A673 (cell line): ENCODE measurements around the gene DUSP1. TPM values are rescaled to one million over a fixed set of nuclear protein-coding genes. Genes with fewer than 3 reads are reported as not detected.
"Not testable (repeated sequence)": the region's sequence is repeated elsewhere in the genome, so short reads cannot be mapped to it uniquely, and the experiment has no call there.

ENCODE experiments used
- BruUV-seq: library from RNA; stranded (reverse); fragments of 400-500 nt; replicated peaks from 2 replicates; lab custom pipeline; 2021; lab: Mats Ljungman, UMichigan
- CTCF ChIA-PET: fragments of 300-600 bp; sonication (Branson Sonifier 250); formaldehyde crosslinking; loops from one replicate; lab custom pipeline; 2022; ENCODE audit warnings: antibody characterized with exemption; lab: Charles Lee
- POLR2A ChIA-PET: fragments of 300-600 bp; sonication (Branson Sonifier 250); formaldehyde crosslinking; loops from one replicate; lab custom pipeline; 2022; ENCODE audit warnings: antibody characterized with exemption; ENCODE audit not compliant: low non-redundant PET; lab: Charles Lee
- DNase-seq: peaks from one replicate; pipeline ENCODE4 v3.0.0-alpha.2; 2015; ENCODE audit warnings: low spot score
- H3K27ac ChIP-seq: fragments of 200-600 bp; sonication (generic); 2 replicates; pipeline ENCODE4 v1.5.1; 2016; ENCODE audit warnings: mixed run types, low read depth, mild to moderate bottlenecking, mixed read lengths, antibody characterized with exemption, low read length; ENCODE audit not compliant: poor library complexity, severe bottlenecking
- H3K27me3 ChIP-seq: fragments of 200-600 bp; sonication (generic); replicated peaks from 2 replicates; pipeline ENCODE4 v1.6.1; 2017; ENCODE audit warnings: mixed run types, low read depth, mild to moderate bottlenecking, mixed read lengths, antibody characterized with exemption, low read length; ENCODE audit not compliant: insufficient read depth, poor library complexity
- H3K36me3 ChIP-seq: fragments of 200-600 bp; sonication (generic); 2 replicates; pipeline ENCODE4 v1.6.1; 2016; ENCODE audit warnings: mixed run types, mild to moderate bottlenecking, mixed read lengths, antibody characterized with exemption, low read length; ENCODE audit not compliant: insufficient read depth, poor library complexity, severe bottlenecking
- H3K4me1 ChIP-seq: fragments of 200-600 bp; sonication (generic); 2 replicates; pipeline ENCODE4 v1.6.1; 2017; ENCODE audit warnings: mixed run types, mild to moderate bottlenecking, mixed read lengths, antibody characterized with exemption, low read length; ENCODE audit not compliant: insufficient read depth, poor library complexity, severe bottlenecking
- H3K4me3 ChIP-seq: fragments of 200-600 bp; sonication (generic); 2 replicates; pipeline ENCODE4 v1.5.1; 2016; ENCODE audit warnings: low read depth, mixed run types, mild to moderate bottlenecking, mixed read lengths, low read length; ENCODE audit not compliant: poor library complexity, severe bottlenecking
- H3K9me3 ChIP-seq: fragments of 200-600 bp; sonication (generic); 2 replicates; pipeline ENCODE4 v1.6.1; 2016; ENCODE audit warnings: mixed run types, low read depth, mild to moderate bottlenecking, mixed read lengths, antibody characterized with exemption, low read length; ENCODE audit not compliant: poor library complexity, severe bottlenecking
- CTCF ChIP-seq: fragments of 300-800, 200-600 bp; sonication (generic); conservative IDR thresholded peaks from 2 replicates; pipeline ENCODE4 v1.5.1; 2017; ENCODE audit warnings: low read depth, mild to moderate bottlenecking, antibody characterized with exemption, low read length, moderate library complexity, mixed read lengths
- EZH2 ChIP-seq: fragments of 200-600 bp; sonication (generic); IDR thresholded peaks from 2 replicates; pipeline ENCODE4 v1.6.1; 2017; ENCODE audit warnings: borderline replicate concordance, low read depth, mild to moderate bottlenecking, mixed read lengths, antibody characterized with exemption, low read length; ENCODE audit not compliant: poor library complexity, severe bottlenecking
- intact Hi-C: fragments of 100-400 bp; cut with micrococcal nuclease; formaldehyde crosslinking; loops from one replicate; pipeline ENCODE4 v1.10.0; 2022; ENCODE audit not compliant: unreplicated experiment
- total RNA-seq: library from RNA; stranded (reverse); gene quantifications from 2 replicates; pipeline ENCODE4 v1.2.3, GENCODE V29; 2021

Gene DUSP1
- total RNA-seq, 1 experiment from 2014 or later, result 13.1 TPM

- H3K9me3 ChIP-seq, result no peaks in the 10 kb centered on the region
- TF ChIP-seq EZH2 (no peak), CTCF (no peak)
- no peak for DNase-seq
- no peaks in the 10 kb centered on the region for H3K4me1 ChIP-seq
- POLR2A ChIA-PET, result no interaction called here
- intact Hi-C loops, result no loop called here
- CTCF ChIA-PET, result no interaction called here
- H3K27ac ChIP-seq, result no peak overlapping the region
- H3K36me3 ChIP-seq, result no peaks in the 10 kb centered on the region
- H3K4me3 ChIP-seq, result no peak overlapping the region
- no peaks in the 10 kb centered on the region for H3K27me3 ChIP-seq
- no TSS peak for BruUV-seq
Observed at GRCh38 chr5:172789687-172790495, 18.9 kb upstream of the DUSP1 start.

GRCh38 chr5:172788771-172789686 lies 18.0 kb upstream of the DUSP1 start:
- Histone ChIP-seq H3K9me3 (no peaks in the 10 kb centered on the region), H3K4me1 (no peaks in the 10 kb centered on the region), H3K27me3 (no peaks in the 10 kb centered on the region), H3K4me3 (no peak overlapping the region), H3K36me3 (no peaks in the 10 kb centered on the region), H3K27ac (no peak overlapping the region)
- intact Hi-C loops, result no loop called here
- BruUV-seq, result no TSS peak
- DNase-seq, result no peak
- TF ChIP-seq EZH2 (no peak), CTCF (no peak)
- ChIA-PET POLR2A (no interaction called here), CTCF (no interaction called here)

- BruUV-seq, CTCF ChIA-PET, H3K36me3 ChIP-seq, intact Hi-C loops, H3K4me3 ChIP-seq, H3K9me3 ChIP-seq, H3K27ac ChIP-seq, H3K27me3 ChIP-seq, POLR2A ChIA-PET, DNase-seq, H3K4me1 ChIP-seq: not testable (repeated sequence)
Observed at GRCh38 chr5:172787538-172787937, 16.5 kb upstream of the DUSP1 start.
